Left lung (tissue), 10 donors: Measurements from ENCODE around the gene SHISA6. TPM values are rescaled to one million over a fixed set of nuclear protein-coding genes. Genes with fewer than 3 reads are reported as not detected.

Experiments
- ATAC-seq: fragments of 200-7000 bp; cut with Tn5 transposase; one replicate; pipeline ENCODE4 v1.9.1; 2020; ENCODE audit warnings: moderate library complexity
- DNase-seq, 4 donors: peaks; one replicate each; pipeline ENCODE4 v3.0.0-alpha.2; 2013 to 2020
- H3K27ac ChIP-seq, 2 donors: fragments of 200-600 bp; sonication (generic) in 1 of 2; one replicate each; pipeline versions ENCODE4 v1.5.0 to v1.8.0; 2020 to 2021
- H3K27me3 ChIP-seq, 2 donors: fragments of 200-600 bp; sonication (generic) in 1 of 2; one replicate each; pipeline versions ENCODE4 v1.5.0 to v1.8.0; 2020 to 2021
- H3K36me3 ChIP-seq, 2 donors: fragments of 200-600 bp; sonication (generic) in 1 of 2; one replicate each; pipeline versions ENCODE4 v1.5.0 to v1.8.0; 2020 to 2021
- H3K4me1 ChIP-seq, 2 donors: fragments of 200-600 bp; one replicate each; pipeline ENCODE4 v1.8.0; 2021
- H3K4me3 ChIP-seq, 2 donors: fragments of 200-600 bp; sonication (generic) in 1 of 2; one replicate each; pipeline versions ENCODE4 v1.5.0 to v1.8.0; 2020 to 2021; ENCODE audit warnings: mild to moderate bottlenecking in 1 of 2
- H3K9me3 ChIP-seq, 2 donors: fragments of 200-600 bp; sonication (generic) in 1 of 2; one replicate each; pipeline versions ENCODE4 v1.5.0 to v1.8.0; 2020 to 2021
- intact Hi-C, 2 donors: fragments of 100-400 bp; cut with DNase I; formaldehyde crosslinking; loops; one replicate each; pipeline versions ENCODE4 v1.11.2 to v1.14.2; 2022
- polyA plus RNA-seq, 6 donors: library from polyadenylated mRNA; unstranded; fragments of 120-200 nt; gene quantifications; one replicate each; pipeline ENCODE4 v1.2.1, GENCODE V29; 2013; ENCODE audit not compliant: insufficient read length in 6 of 6
- total RNA-seq, 2 donors: library from RNA; stranded (reverse); fragmentation: NEBNext Ultra II Directional; extraction: Animal tissue kit (Norgen Biotek cat#: 25700); gene quantifications; one replicate each; pipeline ENCODE4 v1.2.1, GENCODE V29; 2021
- TF ChIP-seq, protein P1 (sequence below), 2 donors: fragments of 200-600 bp; sonication (generic) in 1 of 2; IDR thresholded peaks; one replicate each; pipeline versions ENCODE4 v1.5.0 to v1.8.0; 2021; ENCODE audit warnings: antibody characterized with exemption in 2 of 2
- donor health status: DM: no; HTN: yes; CAD: no.
- donor health status: DM: no; HTN: no; CAD: no.

SHISA6 gene
- total and polyA plus RNA-seq, 8 donors: 0.06 to 0.38 (median 0.19) TPM; not detected in 1

DNA sequence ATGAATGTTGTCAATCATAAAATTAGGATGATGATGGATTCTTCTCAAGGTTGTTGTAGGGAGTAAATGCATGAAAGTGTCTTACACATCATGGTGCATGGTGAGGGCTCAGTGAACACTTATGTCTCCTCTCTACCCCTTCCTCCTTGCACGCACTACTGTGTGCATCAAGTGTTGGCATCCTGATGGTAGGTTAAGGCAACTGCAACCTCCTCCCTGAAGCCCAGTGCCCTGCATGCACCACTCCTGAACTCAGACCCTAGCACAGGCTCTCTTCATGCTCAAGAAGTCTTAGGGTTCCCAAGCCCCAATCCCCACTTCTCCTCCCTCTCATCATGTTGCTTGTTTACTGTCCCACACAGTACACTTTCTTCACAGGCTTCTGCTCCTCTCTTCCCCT lies 251.5 kb downstream of the SHISA6 start:
- ATAC-seq (no peak), DNase-seq (no peak)
- Histone ChIP-seq H3K27me3 (no peaks in the 10 kb centered on the region), H3K9me3 (peaks cover 0 to 2% of the 10 kb centered on the region in 2 donors), H3K36me3 (no peaks in the 10 kb centered on the region), H3K4me3 (no peak overlapping the region), H3K4me1 (no peaks in the 10 kb centered on the region), H3K27ac (no peak overlapping the region)
- TF ChIP-seq, protein P1, sequence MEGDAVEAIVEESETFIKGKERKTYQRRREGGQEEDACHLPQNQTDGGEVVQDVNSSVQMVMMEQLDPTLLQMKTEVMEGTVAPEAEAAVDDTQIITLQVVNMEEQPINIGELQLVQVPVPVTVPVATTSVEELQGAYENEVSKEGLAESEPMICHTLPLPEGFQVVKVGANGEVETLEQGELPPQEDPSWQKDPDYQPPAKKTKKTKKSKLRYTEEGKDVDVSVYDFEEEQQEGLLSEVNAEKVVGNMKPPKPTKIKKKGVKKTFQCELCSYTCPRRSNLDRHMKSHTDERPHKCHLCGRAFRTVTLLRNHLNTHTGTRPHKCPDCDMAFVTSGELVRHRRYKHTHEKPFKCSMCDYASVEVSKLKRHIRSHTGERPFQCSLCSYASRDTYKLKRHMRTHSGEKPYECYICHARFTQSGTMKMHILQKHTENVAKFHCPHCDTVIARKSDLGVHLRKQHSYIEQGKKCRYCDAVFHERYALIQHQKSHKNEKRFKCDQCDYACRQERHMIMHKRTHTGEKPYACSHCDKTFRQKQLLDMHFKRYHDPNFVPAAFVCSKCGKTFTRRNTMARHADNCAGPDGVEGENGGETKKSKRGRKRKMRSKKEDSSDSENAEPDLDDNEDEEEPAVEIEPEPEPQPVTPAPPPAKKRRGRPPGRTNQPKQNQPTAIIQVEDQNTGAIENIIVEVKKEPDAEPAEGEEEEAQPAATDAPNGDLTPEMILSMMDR (IDR thresholded peaks at IDR 0.05): no peak
- intact Hi-C loops: no loop called here

DNA sequence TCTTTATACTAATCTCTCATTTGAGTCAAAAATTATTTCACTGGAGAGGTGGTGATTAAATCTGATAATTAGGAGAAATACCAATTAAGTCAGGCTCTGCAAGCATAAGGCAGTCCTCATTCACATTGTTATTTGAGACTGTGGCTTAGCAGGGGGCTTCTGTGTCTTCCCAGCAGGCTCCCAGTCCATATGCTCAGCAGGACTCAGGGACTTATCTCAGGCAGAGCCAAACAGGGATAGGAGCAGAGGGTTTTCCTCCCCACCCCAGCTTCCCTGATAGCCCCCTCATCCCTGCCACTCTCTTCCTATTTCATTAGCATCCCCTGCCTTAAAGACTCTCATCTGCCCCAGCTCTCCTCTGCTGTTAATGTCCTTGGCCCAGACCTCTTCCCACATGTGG lies 252.9 kb downstream of the SHISA6 start:
- H3K27ac ChIP-seq: no peak overlapping the region
- DNase-seq (no peak), ATAC-seq (no peak)
- no peaks in the 10 kb centered on the region for H3K27me3 ChIP-seq
- TF ChIP-seq, protein P1 (IDR thresholded peaks at IDR 0.05): no peak
- H3K36me3 ChIP-seq: no peaks in the 10 kb centered on the region
- peaks cover 0 to 2% of the 10 kb centered on the region in 2 donors for H3K9me3 ChIP-seq
- no peak overlapping the region for H3K4me3 ChIP-seq
- no peaks in the 10 kb centered on the region for H3K4me1 ChIP-seq
- intact Hi-C loops: no loop called here

DNA sequence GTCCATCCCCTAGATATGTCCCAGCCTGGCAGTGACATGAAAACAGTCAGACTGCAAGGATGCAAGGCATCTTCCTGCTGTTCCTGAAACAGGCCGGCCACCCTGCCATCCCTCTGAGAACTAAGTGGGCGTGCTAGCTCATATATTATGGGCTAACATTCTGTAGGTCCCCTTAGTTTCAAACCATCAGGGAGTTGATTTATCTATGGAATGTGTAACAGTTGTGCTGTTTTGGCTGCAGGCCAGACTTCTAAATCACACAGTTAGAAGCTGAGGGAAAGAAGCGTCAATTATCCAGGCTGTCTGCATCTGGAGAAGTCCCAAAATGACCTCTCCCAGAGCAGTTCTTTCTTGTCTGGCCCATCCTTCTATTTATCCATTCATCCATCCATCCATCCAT lies 254.6 kb downstream of the SHISA6 start:
- Histone ChIP-seq H3K9me3 (peaks cover 0 to 2% of the 10 kb centered on the region in 2 donors), H3K4me1 (no peaks in the 10 kb centered on the region), H3K27ac (no peak overlapping the region), H3K4me3 (no peak overlapping the region), H3K27me3 (no peaks in the 10 kb centered on the region), H3K36me3 (no peaks in the 10 kb centered on the region)
- peak in 1 of 4 donors; percentile 5 for DNase-seq
- TF ChIP-seq, protein P1 (IDR thresholded peaks at IDR 0.05): no peak
- intact Hi-C loops: no loop called here
- ATAC-seq: no peak

DNA sequence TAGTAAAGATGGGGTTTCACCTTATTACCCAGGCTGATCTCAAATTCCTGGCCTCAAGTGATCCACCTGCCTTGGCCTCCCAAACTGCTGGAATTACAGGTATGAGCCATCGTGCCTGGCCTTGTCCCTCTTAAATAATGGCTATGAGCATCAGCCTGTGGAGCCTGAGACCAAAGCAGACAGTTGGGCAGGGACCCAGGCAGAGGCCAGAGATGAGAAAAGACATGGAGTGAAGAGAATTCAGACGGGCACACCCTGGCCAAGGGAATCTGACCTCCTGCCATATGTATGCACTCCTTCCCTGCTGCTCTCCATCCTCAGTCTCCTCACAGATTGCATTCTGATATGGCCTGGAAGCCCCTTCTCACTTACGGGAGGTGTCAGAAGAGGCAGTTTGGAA lies 258.9 kb downstream of the SHISA6 start:
- intact Hi-C loops: no loop called here
- H3K27ac ChIP-seq: no peak overlapping the region
- H3K4me3 ChIP-seq: no peak overlapping the region
- no peaks in the 10 kb centered on the region for H3K36me3 ChIP-seq
- H3K4me1 ChIP-seq: no peaks in the 10 kb centered on the region
- TF ChIP-seq, protein P1 (IDR thresholded peaks at IDR 0.05): no peak
- H3K9me3 ChIP-seq: peaks cover 0 to 9% of the 10 kb centered on the region in 2 donors
- no peak for DNase-seq
- ATAC-seq: no peak
- no peaks in the 10 kb centered on the region for H3K27me3 ChIP-seq

DNA sequence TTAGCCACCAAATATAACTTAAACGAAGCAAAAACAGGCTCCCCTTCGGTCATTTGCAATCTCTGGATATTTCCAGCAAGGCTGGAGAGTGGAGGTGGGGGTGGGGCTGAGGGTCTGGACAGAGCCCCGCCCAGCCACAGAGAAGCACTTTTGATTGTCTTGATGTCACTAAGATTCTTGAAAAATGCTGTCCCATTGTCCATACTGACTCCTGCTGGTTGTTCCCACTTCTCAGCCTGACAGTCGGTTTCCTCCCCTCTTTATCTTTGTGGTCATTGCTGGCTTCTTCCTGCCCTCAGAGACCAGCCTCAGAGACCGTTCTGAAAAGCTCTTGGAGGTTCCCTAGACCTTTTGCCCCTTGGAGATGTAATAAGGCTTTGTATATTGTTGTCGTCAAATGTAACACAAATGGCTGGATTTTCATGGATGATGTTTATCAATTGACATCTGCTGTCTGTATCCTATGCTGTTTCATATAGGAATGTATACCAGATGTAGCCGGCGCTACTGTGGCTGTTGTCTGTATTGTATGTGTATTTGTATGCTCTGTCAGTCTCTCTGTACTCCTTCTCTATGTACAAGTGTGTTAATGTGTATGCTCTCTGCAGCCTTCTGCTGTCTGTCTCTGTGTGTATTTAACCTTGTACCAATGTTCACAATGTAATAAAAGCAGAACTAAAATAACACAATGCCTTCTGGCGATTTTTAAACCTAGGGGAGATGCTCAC lies 262.5 kb downstream of the SHISA6 start:
- Histone ChIP-seq H3K36me3 (no peaks in the 10 kb centered on the region), H3K4me1 (no peaks in the 10 kb centered on the region), H3K27ac (no peak overlapping the region), H3K27me3 (no peaks in the 10 kb centered on the region), H3K4me3 (no peak overlapping the region), H3K9me3 (peaks cover 0 to 11% of the 10 kb centered on the region in 2 donors)
- intact Hi-C loops: no loop called here
- no peak for DNase-seq
- no peak for ATAC-seq
- TF ChIP-seq, protein P1 (IDR thresholded peaks at IDR 0.05): no peak
